Adrenal gland (tissue), 5 donors: ENCODE results near the gene ACOX1.

Experiments used
- POLR2A ChIP-seq, 2 donors: fragments of 450-650 bp; IDR thresholded peaks; one replicate each; pipeline ENCODE4 v1.6.1; 2017; ENCODE audit warnings: antibody characterized with exemption in 2 of 2, mild to moderate bottlenecking in 2 of 2, moderate library complexity in 1 of 2
- TF ChIP-seq, protein P1 (sequence below), 6 experiments: fragments of 450-650 bp in 4 of 6; fragments of 200-600 bp in 2 of 6; sonication (generic) in 1 of 6; IDR thresholded peaks; 1 replicate in 5 of 6; 2 replicates in 1 of 6; pipeline versions ENCODE4 v1.5.1 to v1.8.0; 2016 to 2021; ENCODE audit warnings: antibody characterized with exemption in 6 of 6, mild to moderate bottlenecking in 2 of 6, moderate library complexity in 1 of 6
- donor health status: DM: no; HTN: no; CAD: no.

DNA sequence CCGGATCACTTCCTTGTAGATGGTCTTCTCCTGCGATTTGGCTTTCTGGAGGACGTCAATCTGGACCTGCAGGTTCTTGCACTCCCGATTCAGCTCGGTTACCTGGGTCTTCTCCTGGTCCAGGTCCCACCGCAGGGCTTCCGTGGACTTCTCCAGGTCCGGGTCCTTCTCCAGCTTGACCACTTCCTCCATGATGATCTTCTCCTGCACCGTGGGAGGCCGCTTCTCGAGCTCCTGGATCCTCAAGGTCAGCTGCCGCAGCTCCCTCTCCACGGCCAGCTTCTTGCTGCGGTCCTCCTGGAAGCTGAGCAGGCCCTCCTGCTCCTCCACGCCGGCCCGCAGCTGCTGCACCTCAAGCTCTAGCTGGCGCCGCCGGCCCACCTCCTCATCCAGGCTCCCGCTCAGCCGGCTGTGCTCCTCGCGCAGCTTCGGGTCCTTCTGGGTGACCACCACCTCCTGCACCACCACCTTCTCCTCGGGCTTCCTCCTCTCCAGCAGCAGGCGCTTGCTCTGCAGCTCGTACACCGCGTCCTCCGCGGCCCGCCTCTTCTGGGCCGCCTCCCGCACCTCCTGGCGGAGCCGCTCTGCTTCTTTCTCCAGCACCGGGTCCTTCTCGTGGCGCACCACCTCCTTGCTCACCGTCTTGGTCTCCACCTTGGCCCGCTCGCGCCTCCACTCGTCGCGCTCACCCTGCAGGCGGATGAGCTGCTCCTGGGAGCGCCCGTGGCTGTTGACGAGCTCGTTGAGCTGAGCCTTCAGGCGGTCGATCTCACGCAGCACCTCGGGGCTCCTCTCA lies 29.9 kb upstream of the ACOX1 start:
- TF ChIP-seq POLR2A (IDR thresholded peaks at IDR 0.05) = no peak
- TF ChIP-seq, protein P1, sequence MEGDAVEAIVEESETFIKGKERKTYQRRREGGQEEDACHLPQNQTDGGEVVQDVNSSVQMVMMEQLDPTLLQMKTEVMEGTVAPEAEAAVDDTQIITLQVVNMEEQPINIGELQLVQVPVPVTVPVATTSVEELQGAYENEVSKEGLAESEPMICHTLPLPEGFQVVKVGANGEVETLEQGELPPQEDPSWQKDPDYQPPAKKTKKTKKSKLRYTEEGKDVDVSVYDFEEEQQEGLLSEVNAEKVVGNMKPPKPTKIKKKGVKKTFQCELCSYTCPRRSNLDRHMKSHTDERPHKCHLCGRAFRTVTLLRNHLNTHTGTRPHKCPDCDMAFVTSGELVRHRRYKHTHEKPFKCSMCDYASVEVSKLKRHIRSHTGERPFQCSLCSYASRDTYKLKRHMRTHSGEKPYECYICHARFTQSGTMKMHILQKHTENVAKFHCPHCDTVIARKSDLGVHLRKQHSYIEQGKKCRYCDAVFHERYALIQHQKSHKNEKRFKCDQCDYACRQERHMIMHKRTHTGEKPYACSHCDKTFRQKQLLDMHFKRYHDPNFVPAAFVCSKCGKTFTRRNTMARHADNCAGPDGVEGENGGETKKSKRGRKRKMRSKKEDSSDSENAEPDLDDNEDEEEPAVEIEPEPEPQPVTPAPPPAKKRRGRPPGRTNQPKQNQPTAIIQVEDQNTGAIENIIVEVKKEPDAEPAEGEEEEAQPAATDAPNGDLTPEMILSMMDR (IDR thresholded peaks at IDR 0.05) = no peak
